A673 (cell line): ENCODE results near the gene CACNA2D2. TPM values are rescaled to one million over a fixed set of nuclear protein-coding genes. Genes with fewer than 3 reads are reported as not detected.

ENCODE experiments used
- BruUV-seq: library from RNA; stranded (reverse); fragments of 400-500 nt; replicated peaks from 2 replicates; lab custom pipeline; 2021; lab: Mats Ljungman, UMichigan
- CTCF ChIA-PET: fragments of 300-600 bp; sonication (Branson Sonifier 250); formaldehyde crosslinking; loops from one replicate; lab custom pipeline; 2022; ENCODE audit warnings: antibody characterized with exemption; lab: Charles Lee
- POLR2A ChIA-PET: fragments of 300-600 bp; sonication (Branson Sonifier 250); formaldehyde crosslinking; loops from one replicate; lab custom pipeline; 2022; ENCODE audit warnings: antibody characterized with exemption; ENCODE audit not compliant: low non-redundant PET; lab: Charles Lee
- DNase-seq: peaks from one replicate; pipeline ENCODE4 v3.0.0-alpha.2; 2015; ENCODE audit warnings: low spot score
- H3K27ac ChIP-seq: fragments of 200-600 bp; sonication (generic); 2 replicates; pipeline ENCODE4 v1.5.1; 2016; ENCODE audit warnings: mixed run types, low read depth, mild to moderate bottlenecking, mixed read lengths, antibody characterized with exemption, low read length; ENCODE audit not compliant: poor library complexity, severe bottlenecking
- H3K27me3 ChIP-seq: fragments of 200-600 bp; sonication (generic); replicated peaks from 2 replicates; pipeline ENCODE4 v1.6.1; 2017; ENCODE audit warnings: mixed run types, low read depth, mild to moderate bottlenecking, mixed read lengths, antibody characterized with exemption, low read length; ENCODE audit not compliant: insufficient read depth, poor library complexity
- H3K36me3 ChIP-seq: fragments of 200-600 bp; sonication (generic); 2 replicates; pipeline ENCODE4 v1.6.1; 2016; ENCODE audit warnings: mixed run types, mild to moderate bottlenecking, mixed read lengths, antibody characterized with exemption, low read length; ENCODE audit not compliant: insufficient read depth, poor library complexity, severe bottlenecking
- H3K4me1 ChIP-seq: fragments of 200-600 bp; sonication (generic); 2 replicates; pipeline ENCODE4 v1.6.1; 2017; ENCODE audit warnings: mixed run types, mild to moderate bottlenecking, mixed read lengths, antibody characterized with exemption, low read length; ENCODE audit not compliant: insufficient read depth, poor library complexity, severe bottlenecking
- H3K4me3 ChIP-seq: fragments of 200-600 bp; sonication (generic); 2 replicates; pipeline ENCODE4 v1.5.1; 2016; ENCODE audit warnings: low read depth, mixed run types, mild to moderate bottlenecking, mixed read lengths, low read length; ENCODE audit not compliant: poor library complexity, severe bottlenecking
- H3K9me3 ChIP-seq: fragments of 200-600 bp; sonication (generic); 2 replicates; pipeline ENCODE4 v1.6.1; 2016; ENCODE audit warnings: mixed run types, low read depth, mild to moderate bottlenecking, mixed read lengths, antibody characterized with exemption, low read length; ENCODE audit not compliant: poor library complexity, severe bottlenecking
- EZH2 ChIP-seq: fragments of 200-600 bp; sonication (generic); IDR thresholded peaks from 2 replicates; pipeline ENCODE4 v1.6.1; 2017; ENCODE audit warnings: borderline replicate concordance, low read depth, mild to moderate bottlenecking, mixed read lengths, antibody characterized with exemption, low read length; ENCODE audit not compliant: poor library complexity, severe bottlenecking
- intact Hi-C: fragments of 100-400 bp; cut with micrococcal nuclease; formaldehyde crosslinking; loops from one replicate; pipeline ENCODE4 v1.10.0; 2022; ENCODE audit not compliant: unreplicated experiment
- total RNA-seq: library from RNA; stranded (reverse); gene quantifications from 2 replicates; pipeline ENCODE4 v1.2.3, GENCODE V29; 2021
- TF ChIP-seq, protein P1 (sequence below): fragments of 300-800, 200-600 bp; sonication (generic); conservative IDR thresholded peaks from 2 replicates; pipeline ENCODE4 v1.5.1; 2017; ENCODE audit warnings: low read depth, mild to moderate bottlenecking, antibody characterized with exemption, low read length, moderate library complexity, mixed read lengths

The CACNA2D2 gene
- total RNA-seq, 1 experiment from 2014 or later = 0.17 TPM

DNA sequence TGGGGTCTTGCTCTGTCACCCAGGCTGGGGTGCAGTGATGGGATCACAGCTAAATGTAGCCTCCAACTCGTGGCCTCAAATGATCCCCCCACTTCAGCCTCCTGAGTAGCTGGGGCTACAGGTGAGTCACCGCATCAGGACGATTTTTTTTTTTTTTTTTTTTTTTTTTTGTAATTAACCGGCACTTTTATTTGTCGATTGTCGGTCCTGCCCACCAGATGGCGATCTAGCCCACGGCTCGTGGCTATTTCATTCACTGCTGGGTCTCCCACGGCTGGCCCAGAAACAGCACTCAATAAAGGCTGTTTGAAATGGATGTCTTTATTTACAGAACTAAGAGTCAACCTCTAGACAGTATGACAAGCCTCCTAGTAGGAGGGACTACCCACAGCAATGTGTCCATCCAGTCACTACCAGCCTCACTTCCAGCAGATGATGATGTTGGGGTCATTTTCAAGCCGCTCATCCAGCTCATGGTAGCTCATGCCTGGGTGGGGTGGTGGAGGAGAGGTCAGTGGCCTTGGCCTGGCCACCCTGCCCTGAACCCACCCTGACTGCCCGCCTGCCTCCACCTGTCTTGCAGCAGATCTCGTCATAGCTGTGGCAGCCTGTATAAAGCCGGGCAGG lies 156.1 kb downstream of the CACNA2D2 start:
- TF ChIP-seq EZH2 = no peak
- TF ChIP-seq, protein P1, sequence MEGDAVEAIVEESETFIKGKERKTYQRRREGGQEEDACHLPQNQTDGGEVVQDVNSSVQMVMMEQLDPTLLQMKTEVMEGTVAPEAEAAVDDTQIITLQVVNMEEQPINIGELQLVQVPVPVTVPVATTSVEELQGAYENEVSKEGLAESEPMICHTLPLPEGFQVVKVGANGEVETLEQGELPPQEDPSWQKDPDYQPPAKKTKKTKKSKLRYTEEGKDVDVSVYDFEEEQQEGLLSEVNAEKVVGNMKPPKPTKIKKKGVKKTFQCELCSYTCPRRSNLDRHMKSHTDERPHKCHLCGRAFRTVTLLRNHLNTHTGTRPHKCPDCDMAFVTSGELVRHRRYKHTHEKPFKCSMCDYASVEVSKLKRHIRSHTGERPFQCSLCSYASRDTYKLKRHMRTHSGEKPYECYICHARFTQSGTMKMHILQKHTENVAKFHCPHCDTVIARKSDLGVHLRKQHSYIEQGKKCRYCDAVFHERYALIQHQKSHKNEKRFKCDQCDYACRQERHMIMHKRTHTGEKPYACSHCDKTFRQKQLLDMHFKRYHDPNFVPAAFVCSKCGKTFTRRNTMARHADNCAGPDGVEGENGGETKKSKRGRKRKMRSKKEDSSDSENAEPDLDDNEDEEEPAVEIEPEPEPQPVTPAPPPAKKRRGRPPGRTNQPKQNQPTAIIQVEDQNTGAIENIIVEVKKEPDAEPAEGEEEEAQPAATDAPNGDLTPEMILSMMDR = peak; percentile 60
- Histone ChIP-seq H3K4me1 (peaks cover 11% of the 10 kb centered on the region), H3K27ac (no peak overlapping the region), H3K9me3 (no peaks in the 10 kb centered on the region), H3K4me3 (no peak overlapping the region), H3K36me3 (no peaks in the 10 kb centered on the region), H3K27me3 (no peaks in the 10 kb centered on the region)
- BruUV-seq = no TSS peak
- POLR2A ChIA-PET = no interaction called here
- peak; percentile 68 for DNase-seq
- CTCF ChIA-PET = interaction anchor here (0.6 to 0.7 kb wide), 2 partner anchors 195 to 979 kb away, joined by 3 to 5 read pairs; no protein-coding TSS in a partner anchor
- intact Hi-C loops = loop anchor here (2.0 kb wide), 1 partner anchor 204 kb away; no protein-coding TSS in a partner anchor

DNA sequence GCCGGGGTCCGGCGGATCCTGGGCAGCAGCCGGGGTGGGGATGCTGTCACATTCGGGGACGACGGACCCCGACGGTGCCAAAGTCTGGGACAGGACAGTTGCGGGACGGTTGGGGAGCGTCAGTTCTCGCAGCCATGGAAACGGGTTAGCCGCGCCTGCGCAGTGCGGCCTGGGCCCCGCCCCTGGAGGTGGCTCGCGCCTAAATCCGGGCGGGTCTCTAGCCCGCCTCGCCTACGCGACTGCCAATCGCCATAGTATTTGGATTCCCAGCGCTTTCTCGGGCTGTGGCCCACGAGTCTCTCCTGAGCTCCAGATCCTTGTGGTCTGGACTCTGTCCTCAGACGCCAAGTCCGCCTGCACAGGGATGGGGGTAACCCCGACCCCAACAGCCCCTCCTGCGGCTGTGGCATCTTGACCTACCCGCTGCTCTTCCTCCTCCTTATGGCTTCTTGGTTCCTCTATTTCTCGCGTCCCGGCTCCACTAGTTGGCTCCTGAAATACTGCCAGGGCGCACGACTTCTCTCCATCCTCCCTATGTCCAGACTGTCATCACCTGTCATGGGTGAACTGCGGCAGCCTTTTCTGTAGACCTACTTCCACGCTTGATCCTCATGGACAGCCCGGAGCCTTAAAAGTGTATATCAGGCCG lies 157.7 kb downstream of the CACNA2D2 start, which contains the start of gene ZMYND10:
ZMYND10 (minus strand) TSS at position 147 of the 649 bp plus-strand sequence. CDS start 153 bp downstream, outside the sequence.
- intact Hi-C loops = loop anchor here (2.0 kb wide), 1 partner anchor 205 kb away; no protein-coding TSS in a partner anchor
- Histone ChIP-seq H3K36me3 (no peaks in the 10 kb centered on the region), H3K9me3 (no peaks in the 10 kb centered on the region), H3K4me3 (peak within 1 kb of the TSS; percentile 40), H3K27ac (no peak within 1 kb of the TSS), H3K27me3 (no peaks in the 10 kb centered on the region), H3K4me1 (peaks cover 6% of the 10 kb centered on the region)
- POLR2A ChIA-PET = interaction anchor here (0.6 kb wide), 1 partner anchor 240 kb away, joined by 11 read pairs; no protein-coding TSS in a partner anchor
- BruUV-seq = no TSS peak
- CTCF ChIA-PET = interaction anchor here (0.6 to 0.7 kb wide), 2 partner anchors 108 to 1324 kb away, joined by 5 to 6 read pairs; no protein-coding TSS in a partner anchor
- no peak for TF ChIP-seq EZH2
- TF ChIP-seq, protein P1 = no peak
- peak; percentile 69 for DNase-seq

DNA sequence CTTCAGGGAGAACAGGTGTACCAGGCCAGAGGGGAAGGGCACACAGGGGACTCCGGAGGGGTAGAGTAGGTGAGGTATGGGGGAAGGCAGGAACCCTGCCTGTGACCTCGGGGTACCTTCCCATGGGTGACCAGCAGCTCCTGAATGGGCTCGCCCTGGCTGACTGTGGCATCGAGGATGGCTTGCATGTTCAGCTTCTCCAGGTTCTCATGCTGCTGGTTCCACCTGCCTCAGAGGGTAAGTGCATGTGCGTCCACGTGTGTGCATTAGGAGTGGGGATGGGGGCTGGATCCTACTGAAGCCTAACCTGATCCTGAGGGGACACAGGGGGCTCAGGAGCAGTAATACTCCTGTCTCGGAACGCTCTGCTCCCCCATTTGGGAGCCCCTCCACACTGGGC lies 158.4 kb downstream of the CACNA2D2 start:
- Histone ChIP-seq H3K4me1 (peaks cover 6% of the 10 kb centered on the region), H3K27ac (no peak overlapping the region), H3K36me3 (no peaks in the 10 kb centered on the region), H3K4me3 (peak overlapping the region; percentile 40), H3K9me3 (no peaks in the 10 kb centered on the region), H3K27me3 (no peaks in the 10 kb centered on the region)
- BruUV-seq = no TSS peak
- ChIA-PET POLR2A (interaction anchor here (0.6 kb wide), 1 partner anchor 241 kb away, joined by 11 read pairs; no protein-coding TSS in a partner anchor), CTCF (no interaction called here)
- TF ChIP-seq, protein P1 = no peak
- no peak for TF ChIP-seq EZH2
- intact Hi-C loops = no loop called here
- no peak for DNase-seq
